A549 treated with AZD9567 at 1 μM for 4 hours (cell line): ENCODE results near the gene PORCN. TPM values are rescaled to one million over a fixed set of nuclear protein-coding genes. Genes with fewer than 3 reads are reported as not detected.

Experiments
- total RNA-seq: library from RNA; stranded (reverse); fragments of 200-300 nt; extraction: Qiagen RNA extraction; gene quantifications from 5 replicates; pipeline ENCODE4 v1.2.3, GENCODE V29; 2022; ENCODE audit not compliant: insufficient read depth

The PORCN gene
- total RNA-seq, result 13.8 to 17.0 TPM (median 15.7 TPM) in 5 replicates

GRCh38 chrX:48508400-48509244 lies at the start of gene PORCN:
TSS of gene PORCN (plus strand) at chrX:48508992. CDS start at chrX:48509821, 829 bp downstream.

GRCh38 chrX:48470110-48470832 lies 38.5 kb upstream of the PORCN start, which contains the start of gene SLC38A5:
TSS of gene SLC38A5 (minus strand) at chrX:48470260. CDS start at chrX:48467924, 2,336 bp downstream.

DNA sequence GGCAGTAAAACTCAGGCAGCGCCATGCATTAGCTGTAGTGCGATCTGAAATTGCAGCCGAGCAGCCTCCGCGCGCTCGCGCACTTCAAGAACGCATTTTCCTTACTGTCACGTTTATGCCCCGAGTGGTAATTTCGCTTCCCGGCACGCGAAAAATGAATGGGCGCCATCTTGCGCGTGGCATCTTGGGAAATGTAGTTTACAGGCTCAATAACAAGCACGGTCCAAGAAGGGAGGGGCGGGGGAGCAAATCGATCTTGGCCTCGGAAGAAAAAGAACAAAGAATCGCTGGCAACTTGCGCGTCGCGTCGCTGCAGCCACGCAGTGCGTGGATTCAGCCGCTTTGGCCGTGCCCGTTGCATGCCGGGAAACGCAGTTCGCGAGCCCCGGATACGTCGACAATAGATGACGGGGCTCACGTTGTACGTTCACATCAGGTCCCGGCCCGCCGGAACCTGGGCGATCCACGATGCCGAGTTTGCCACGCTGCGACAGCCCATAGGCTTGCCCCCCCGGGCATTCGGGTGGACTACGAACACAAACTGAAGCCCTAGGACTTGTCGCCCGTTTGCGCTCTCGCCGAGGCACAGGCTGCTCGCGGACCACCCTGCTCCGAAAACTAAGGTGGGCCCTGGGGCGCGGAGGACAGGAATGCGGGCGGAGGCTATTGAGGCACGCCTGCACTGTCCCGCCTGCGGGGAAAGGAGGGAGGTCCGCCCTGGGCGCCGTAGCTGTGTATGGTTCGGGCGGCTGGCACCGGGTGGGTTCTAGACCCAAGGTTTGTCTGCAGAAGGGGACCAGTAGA lies 32.8 kb upstream of the PORCN start, which contains the start of gene FTSJ1:
Gene FTSJ1 (plus strand): TSS at position 426 of the 804 bp plus-strand sequence. CDS start 1,849 bp downstream, outside the sequence.

DNA sequence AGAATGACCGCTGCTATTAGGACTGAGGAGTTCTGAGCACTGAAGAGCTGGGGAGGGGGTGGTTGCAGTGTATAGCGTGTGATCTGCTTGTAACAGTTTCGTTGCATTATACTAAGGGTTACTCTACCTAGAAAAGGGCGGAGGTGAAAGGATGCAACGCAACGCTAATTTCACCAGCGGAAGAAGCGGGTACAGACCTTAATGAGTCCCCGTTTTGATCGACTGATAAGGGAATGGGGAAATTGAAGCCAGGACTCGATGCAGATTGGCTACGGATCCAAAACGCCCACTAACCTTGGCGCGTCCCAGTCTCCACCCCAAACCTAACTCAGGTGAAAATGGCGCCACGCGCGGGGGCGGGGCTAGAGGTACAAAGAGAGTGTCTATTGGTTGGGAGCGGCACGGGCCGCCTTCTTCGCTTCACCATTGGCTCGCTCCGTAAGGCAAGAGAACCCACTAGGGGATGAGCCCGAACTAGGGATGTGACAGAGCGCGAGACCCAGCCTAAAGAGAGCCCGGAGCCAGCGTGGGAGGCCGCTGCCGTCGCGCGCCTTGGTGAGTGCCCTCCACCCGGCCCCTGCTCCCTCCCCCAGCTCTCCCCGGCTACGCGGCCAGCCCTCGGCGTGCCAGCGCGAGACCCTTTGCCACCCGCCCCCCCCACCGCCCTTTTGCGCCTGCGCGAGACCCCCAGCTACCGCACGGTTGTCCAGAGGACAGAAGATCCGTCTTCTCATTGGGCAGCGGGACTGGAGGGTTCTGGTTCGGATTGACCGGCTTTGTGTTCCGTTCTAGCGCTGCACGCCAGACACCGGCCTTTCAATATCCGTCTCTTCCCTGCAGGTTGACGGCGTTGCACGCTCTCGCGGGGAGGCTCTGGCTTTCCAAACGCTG lies 12.8 kb downstream of the PORCN start, which contains the start of gene EBP:
Gene EBP (plus strand): TSS at position 456 of the 891 bp plus-strand sequence. CDS start 1,964 bp downstream, outside the sequence.

GRCh38 chrX:48539345-48540027 lies 30.7 kb downstream of the PORCN start, which contains the start of gene TBC1D25:
TSS of gene TBC1D25 (plus strand) at chrX:48539714. CDS start at chrX:48539798, 84 bp downstream.

Other genes with a start within 250 kb of the PORCN start
- gene SSX3, start 152.3 kb upstream of the PORCN start, total RNA-seq, result not detected in 5 replicates
- not detected in 5 replicates for gene SSX4, start 125.5 kb upstream of the PORCN start, total RNA-seq
- gene SSX4B, start 97.0 kb upstream of the PORCN start, total RNA-seq, result not detected in 5 replicates
- gene SLC38A5, start 38.7 kb upstream of the PORCN start, total RNA-seq, result 0.19 to 0.31 TPM (median 0.27 TPM) in 3 of 5 replicates, not detected in the others
- 69.3 to 81.1 TPM (median 71.8 TPM) in 5 replicates for gene FTSJ1, start 32.8 kb upstream of the PORCN start, total RNA-seq
- 143 to 159 TPM (median 152 TPM) in 5 replicates for gene EBP, start 12.8 kb downstream of the PORCN start, total RNA-seq
- 9.7 to 13.2 TPM (median 11.5 TPM) in 5 replicates for gene TBC1D25, start 30.7 kb downstream of the PORCN start, total RNA-seq
- gene RBM3, start 65.5 kb downstream of the PORCN start, total RNA-seq, result 319 to 550 TPM (median 376 TPM) in 5 replicates
- 52.6 to 92.4 TPM (median 87.7 TPM) in 5 replicates for gene WDR13, start 88.5 kb downstream of the PORCN start, total RNA-seq
- 0.31 to 0.52 TPM (median 0.36 TPM) in 4 of 5 replicates, not detected in the other for gene WAS, start 174.8 kb downstream of the PORCN start, total RNA-seq
- gene SUV39H1, start 187.7 kb downstream of the PORCN start, total RNA-seq, result 17.9 to 21.6 TPM (median 20.6 TPM) in 5 replicates